HEK293T (cell line): ENCODE measurements around the gene SLC17A2.
"Not testable (repeated sequence)": the region's sequence is repeated elsewhere in the genome, so short reads cannot be mapped to it uniquely, and the experiment has no call there.

Experiments
- CTCF ChIA-PET: fragments of 350-600 bp; formaldehyde crosslinking; extraction: SDS; loops from one replicate; lab custom pipeline; 2021; ENCODE audit warnings: antibody characterized with exemption, inconsistent platforms; lab: Yijun Ruan, JAX
- POLR2A ChIA-PET: fragments of 350-600 bp; formaldehyde crosslinking; extraction: SDS; loops from one replicate; lab custom pipeline; 2020; ENCODE audit warnings: antibody characterized with exemption, inconsistent platforms; lab: Yijun Ruan, JAX
- DNase-seq: peaks from one replicate; pipeline ENCODE4 v3.0.0; 2012; ENCODE audit warnings: mixed read lengths; ENCODE audit errors: extremely low spot score
- ARNT ChIP-seq: fragments of 450-650 bp; IDR thresholded peaks from 2 replicates; pipeline ENCODE4 v1.6.1; 2017; ENCODE audit warnings: mild to moderate bottlenecking
- BHLHE40 ChIP-seq: fragments of 450-650 bp; IDR thresholded peaks from 2 replicates; pipeline ENCODE4 v1.6.1; 2016; ENCODE audit warnings: mild to moderate bottlenecking, moderate library complexity, borderline replicate concordance
- CTBP1 ChIP-seq: fragments of 450-650 bp; IDR thresholded peaks from 2 replicates; pipeline ENCODE4 v1.6.1; 2016; ENCODE audit warnings: borderline replicate concordance
- ELF4 ChIP-seq: fragments of 450-650 bp; IDR thresholded peaks from 2 replicates; pipeline ENCODE4 v1.6.1; 2017; ENCODE audit warnings: antibody characterized with exemption
- FOXA1 ChIP-seq: fragments of 450-650 bp; IDR thresholded peaks from 2 replicates; pipeline ENCODE4 v1.6.1; 2016; ENCODE audit warnings: mild to moderate bottlenecking
- FOXK2 ChIP-seq: fragments of 450-650 bp; IDR thresholded peaks from 2 replicates; pipeline ENCODE4 v1.6.1; 2016; ENCODE audit warnings: mild to moderate bottlenecking
- FOXM1 ChIP-seq: fragments of 450-650 bp; IDR thresholded peaks from 2 replicates; pipeline ENCODE4 v1.6.1; 2017; ENCODE audit warnings: mild to moderate bottlenecking, borderline replicate concordance
- HDGF ChIP-seq: fragments of 450-650 bp; IDR thresholded peaks from 2 replicates; pipeline ENCODE4 v1.6.1; 2017; ENCODE audit warnings: antibody characterized with exemption, borderline replicate concordance
- L3MBTL2 ChIP-seq: fragments of 450-650 bp; conservative IDR thresholded peaks from 2 replicates; pipeline ENCODE4 v1.6.1; 2016; ENCODE audit warnings: mild to moderate bottlenecking
- LEF1 ChIP-seq: fragments of 450-650 bp; IDR thresholded peaks from 2 replicates; pipeline ENCODE4 v1.6.1; 2017; ENCODE audit warnings: mild to moderate bottlenecking, borderline replicate concordance
- NFRKB ChIP-seq: fragments of 450-650 bp; IDR thresholded peaks from 2 replicates; pipeline ENCODE4 v1.6.1; 2016; ENCODE audit warnings: mild to moderate bottlenecking, moderate library complexity
- SP1 ChIP-seq: fragments of 450-650 bp; IDR thresholded peaks from 2 replicates; pipeline ENCODE4 v1.6.1; 2017
- SUZ12 ChIP-seq: fragments of 450-650 bp; IDR thresholded peaks from 2 replicates; pipeline ENCODE4 v1.6.1; 2016; ENCODE audit warnings: mild to moderate bottlenecking
- TARDBP ChIP-seq: fragments of 450-650 bp; IDR thresholded peaks from 2 replicates; pipeline ENCODE4 v1.6.1; 2016
- ZNF384 ChIP-seq: fragments of 450-650 bp; IDR thresholded peaks from 2 replicates; pipeline ENCODE4 v1.6.1; 2016
- TF ChIP-seq, protein P1 (sequence below): fragments of 450-650 bp; IDR thresholded peaks from 2 replicates; pipeline ENCODE4 v1.6.1; 2016

SLC17A2 gene

DNA sequence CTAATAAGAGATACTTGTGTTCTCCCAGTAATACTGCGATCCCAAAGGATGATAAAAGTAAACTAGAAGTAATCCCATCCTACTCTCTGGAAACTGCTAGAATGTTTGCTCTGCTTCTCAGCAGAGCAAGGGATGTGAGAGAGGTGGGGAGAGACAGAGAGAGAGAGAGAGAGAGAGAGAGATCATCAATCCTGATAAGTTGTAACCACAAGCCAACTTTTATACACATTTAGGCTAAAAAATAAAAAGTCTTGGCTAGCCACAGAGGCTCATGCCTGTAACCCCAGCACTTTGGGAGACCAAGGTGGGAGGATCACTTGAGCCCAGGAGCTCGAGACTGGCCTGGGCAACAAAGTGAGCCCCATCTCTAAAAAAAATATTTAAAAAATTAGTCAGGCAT, 16.1 kb upstream of the SLC17A2 start:
- CTCF ChIA-PET, result no interaction called here
- TF ChIP-seq FOXK2 (no peak), ARNT (no peak), FOXM1 (no peak), LEF1 (no peak), SUZ12 (no peak), NFRKB (no peak), HDGF (no peak), ELF4 (no peak)
- TF ChIP-seq, protein P1, sequence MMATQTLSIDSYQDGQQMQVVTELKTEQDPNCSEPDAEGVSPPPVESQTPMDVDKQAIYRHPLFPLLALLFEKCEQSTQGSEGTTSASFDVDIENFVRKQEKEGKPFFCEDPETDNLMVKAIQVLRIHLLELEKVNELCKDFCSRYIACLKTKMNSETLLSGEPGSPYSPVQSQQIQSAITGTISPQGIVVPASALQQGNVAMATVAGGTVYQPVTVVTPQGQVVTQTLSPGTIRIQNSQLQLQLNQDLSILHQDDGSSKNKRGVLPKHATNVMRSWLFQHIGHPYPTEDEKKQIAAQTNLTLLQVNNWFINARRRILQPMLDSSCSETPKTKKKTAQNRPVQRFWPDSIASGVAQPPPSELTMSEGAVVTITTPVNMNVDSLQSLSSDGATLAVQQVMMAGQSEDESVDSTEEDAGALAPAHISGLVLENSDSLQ, result no peak
- no peak for DNase-seq
- POLR2A ChIA-PET, result no interaction called here

DNA sequence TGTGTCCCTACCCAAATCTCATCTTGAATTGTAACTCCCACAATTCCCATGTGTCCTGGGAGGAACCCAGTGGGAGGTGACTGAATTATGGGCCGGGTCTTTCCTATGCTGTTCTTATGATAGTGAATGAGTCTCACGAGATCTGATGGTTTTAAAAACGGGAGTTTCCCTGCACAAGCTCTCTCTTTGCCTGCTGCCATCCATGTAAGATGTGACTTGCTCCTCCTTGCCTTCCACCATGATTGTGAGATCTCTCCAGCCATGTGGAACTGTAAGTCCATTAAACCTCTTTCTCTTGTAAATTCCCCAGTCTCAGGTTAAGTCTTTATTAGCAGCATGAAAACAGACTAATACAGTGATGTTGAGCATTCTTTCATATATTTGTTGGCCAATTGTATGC, 15.2 kb upstream of the SLC17A2 start:
- DNase-seq, POLR2A ChIA-PET, CTCF ChIA-PET: not testable (repeated sequence)

DNA sequence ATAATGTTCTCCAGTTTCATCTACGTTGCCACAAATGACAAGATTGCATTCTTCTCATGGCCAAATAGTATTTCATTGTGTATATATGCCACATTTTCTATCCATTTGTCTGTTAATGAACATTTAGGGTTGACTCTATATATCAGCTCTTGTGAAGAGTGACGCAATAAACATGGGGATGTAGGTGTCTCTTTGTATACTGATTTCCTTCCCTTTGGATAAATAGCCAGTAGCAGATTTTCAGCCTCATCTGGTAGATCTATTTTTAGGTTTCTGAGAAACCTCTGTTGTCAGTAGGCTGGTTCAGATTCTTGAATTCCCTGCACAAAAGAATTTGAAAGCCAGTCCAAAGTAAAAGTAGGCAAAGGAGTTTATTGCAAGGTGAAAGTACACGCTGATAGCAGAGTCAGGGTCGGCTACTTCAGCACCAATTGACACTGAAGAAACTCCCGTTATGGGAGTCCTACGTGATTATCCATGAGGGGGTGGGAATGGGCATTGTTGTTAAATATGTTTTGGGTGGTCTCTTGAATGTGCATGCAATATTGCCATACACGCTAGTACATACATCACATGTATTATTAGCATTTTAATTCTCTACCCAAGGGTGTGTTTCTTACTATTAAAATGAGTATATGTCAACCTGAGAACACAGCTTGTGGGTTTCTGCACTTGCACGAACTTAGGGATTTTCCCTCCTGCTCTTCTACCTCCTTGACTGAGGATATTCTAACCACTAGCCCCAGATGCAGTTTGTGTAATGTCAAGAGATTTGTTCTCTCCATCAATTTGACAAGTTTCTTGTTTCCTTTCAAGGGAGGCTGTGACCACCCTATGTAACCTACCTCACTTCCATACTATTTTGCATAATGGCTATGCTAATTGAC, 14.4 kb upstream of the SLC17A2 start:
- no peak for TF ChIP-seq SUZ12
- TF ChIP-seq ZNF384, result no peak
- TF ChIP-seq ARNT, result no peak
- TF ChIP-seq ELF4, result no peak
- TF ChIP-seq NFRKB, result no peak
- no peak for TF ChIP-seq FOXA1
- ChIA-PET CTCF (interaction anchor here (1.0 kb wide), 1 partner anchor 41 kb away, joined by 3 read pairs; no protein-coding TSS in a partner anchor), POLR2A (interaction anchor here (1.0 to 1.1 kb wide), 2 partner anchors 48 to 82 kb away, joined by 3 to 4 read pairs; no protein-coding TSS in a partner anchor)
- no peak for DNase-seq

DNA sequence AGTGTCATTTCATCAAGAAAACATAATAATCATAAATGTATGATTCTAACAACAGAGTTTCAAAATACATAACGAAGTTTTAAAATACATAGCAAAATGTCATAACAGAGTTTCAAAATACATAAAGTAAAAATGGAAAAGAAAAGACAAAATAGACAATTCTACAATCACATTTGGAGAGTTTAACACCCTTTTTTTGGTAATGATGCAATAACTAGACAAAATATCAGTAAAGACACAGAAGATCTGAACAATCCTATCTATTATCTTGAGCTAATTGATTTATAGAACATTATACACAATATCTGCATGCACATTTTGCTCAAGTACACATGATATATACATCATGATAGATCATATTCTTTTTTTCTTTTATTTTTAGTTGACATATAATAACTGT, 13.4 kb upstream of the SLC17A2 start:
- TF ChIP-seq CTBP1 (no peak), NFRKB (no peak), SUZ12 (no peak)
- ChIA-PET CTCF (interaction anchor here (0.8 to 1.0 kb wide), 2 partner anchors 40 to 44 kb away, joined by 3 read pairs; no protein-coding TSS in a partner anchor), POLR2A (interaction anchor here (1.0 to 1.1 kb wide), 2 partner anchors 49 to 83 kb away, joined by 3 to 4 read pairs; no protein-coding TSS in a partner anchor)
- DNase-seq, result no peak

DNA sequence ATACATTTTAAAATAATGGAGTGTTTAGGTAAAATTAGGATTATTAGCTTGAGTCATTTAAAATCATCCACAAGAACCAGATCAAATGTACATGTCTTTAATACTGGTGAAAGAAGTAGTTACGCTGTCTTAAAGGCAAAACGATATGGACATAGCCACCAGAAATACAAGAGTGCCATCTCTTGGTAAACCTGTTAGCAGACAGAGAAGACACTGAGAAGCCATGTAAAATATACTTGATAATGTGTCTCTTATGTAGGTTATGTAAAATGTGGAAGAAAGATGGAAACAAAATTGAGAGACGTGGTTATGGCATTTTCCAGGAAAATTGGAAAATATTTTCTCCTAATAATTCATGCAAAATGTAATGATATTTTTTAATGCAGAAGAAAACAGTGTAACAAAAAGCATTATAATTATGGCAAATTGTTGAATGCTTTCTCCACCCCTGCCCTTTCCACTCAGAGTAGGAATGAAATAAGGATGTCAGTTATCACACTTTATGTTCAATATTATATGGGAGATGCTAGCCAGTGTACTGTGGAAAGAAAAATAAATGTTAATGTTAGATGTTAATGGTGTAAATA, 12.2 kb upstream of the SLC17A2 start:
- ChIA-PET POLR2A (no interaction called here), CTCF (no interaction called here)
- no peak for TF ChIP-seq FOXK2
- no peak for DNase-seq

DNA sequence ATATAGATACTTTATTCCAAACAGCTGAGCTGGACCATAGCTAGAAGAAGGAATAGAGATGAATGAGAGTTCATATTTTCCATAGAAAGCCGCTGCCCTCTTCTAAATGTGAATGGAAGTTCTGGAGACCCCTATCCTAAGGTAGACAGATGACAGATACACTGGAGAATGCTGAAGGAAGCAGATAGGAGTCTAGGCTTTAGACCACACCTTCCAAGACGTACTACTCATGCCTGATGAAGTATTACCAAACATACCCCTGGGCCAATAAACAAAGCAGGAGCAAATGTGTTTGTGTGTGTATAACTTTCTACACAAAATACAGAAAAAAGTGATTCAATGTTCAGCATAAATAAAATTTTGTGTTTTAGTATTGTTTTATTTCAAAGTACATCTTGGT, 9.1 kb upstream of the SLC17A2 start:
- TF ChIP-seq ZNF384, result no peak
- no peak for TF ChIP-seq FOXK2
- TF ChIP-seq NFRKB, result no peak
- no peak for TF ChIP-seq TARDBP
- no peak for TF ChIP-seq L3MBTL2
- no peak for TF ChIP-seq ELF4
- TF ChIP-seq, protein P1, result no peak
- no peak for TF ChIP-seq BHLHE40
- no peak for TF ChIP-seq ARNT
- TF ChIP-seq SUZ12, result no peak
- TF ChIP-seq HDGF, result no peak
- TF ChIP-seq LEF1, result no peak
- no peak for TF ChIP-seq FOXA1
- no peak for TF ChIP-seq FOXM1
- no peak for TF ChIP-seq SP1
- TF ChIP-seq CTBP1, result no peak
- DNase-seq, result no peak
- ChIA-PET CTCF (interaction anchor here (0.8 kb wide), 1 partner anchor 53 kb away, joined by 3 read pairs; no protein-coding TSS in a partner anchor), POLR2A (no interaction called here)

DNA sequence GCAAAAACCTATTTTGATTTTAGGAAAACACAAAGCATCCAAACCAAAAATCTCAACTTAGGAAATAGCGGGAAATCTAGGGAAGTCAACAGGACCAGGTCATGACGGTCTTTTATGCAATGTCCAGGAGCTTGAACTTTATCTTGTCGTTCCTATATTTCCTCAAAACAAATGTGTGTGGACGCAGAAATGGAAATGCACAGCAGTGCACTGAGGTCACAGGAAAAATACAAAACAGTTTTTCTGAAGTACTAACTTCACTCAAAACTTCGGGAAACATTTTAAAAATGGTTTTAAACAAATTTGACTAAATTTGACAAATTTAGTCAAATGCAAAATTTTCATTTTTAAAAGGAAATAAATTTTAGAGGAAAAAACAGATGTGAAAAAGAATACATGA, 5.5 kb upstream of the SLC17A2 start:
- POLR2A ChIA-PET, result no interaction called here
- CTCF ChIA-PET, result no interaction called here
- TF ChIP-seq SUZ12 (no peak), TARDBP (no peak), BHLHE40 (no peak), ELF4 (no peak), CTBP1 (no peak), FOXK2 (no peak), SP1 (no peak)
- TF ChIP-seq, protein P1, result no peak
- DNase-seq, result no peak
